ENCODE measurements around the gene UBASH3A.

GRCh38 chr21:42377211-42377950, 26.3 kb upstream of the UBASH3A start:
- TF ChIP-seq EZH2 (IDR thresholded peaks at IDR 0.05; ENCODE audit: low read length, missing control alignments) (no peak), CTCF (conservative IDR thresholded peaks at IDR 0.05 in 1 of 2, IDR thresholded peaks at IDR 0.05 in 1 of 2; ENCODE audit: low read depth in 1 of 2, low read length in 2 of 2) (no peak)
